Stimulated activated CD4-positive, alpha-beta T cell treated with anti-CD3 and anti-CD28 coated beads, Interleukin-15, amount 100 ng/mL, for 48 hours (primary cell): ENCODE data around the gene SNX2.

Experiments
- DNase-seq, 2 donors: peaks; one replicate each; pipeline ENCODE4 v3.0.0-alpha.2; 2020; ENCODE audit warnings: low read depth in 2 of 2

SNX2 gene

DNA sequence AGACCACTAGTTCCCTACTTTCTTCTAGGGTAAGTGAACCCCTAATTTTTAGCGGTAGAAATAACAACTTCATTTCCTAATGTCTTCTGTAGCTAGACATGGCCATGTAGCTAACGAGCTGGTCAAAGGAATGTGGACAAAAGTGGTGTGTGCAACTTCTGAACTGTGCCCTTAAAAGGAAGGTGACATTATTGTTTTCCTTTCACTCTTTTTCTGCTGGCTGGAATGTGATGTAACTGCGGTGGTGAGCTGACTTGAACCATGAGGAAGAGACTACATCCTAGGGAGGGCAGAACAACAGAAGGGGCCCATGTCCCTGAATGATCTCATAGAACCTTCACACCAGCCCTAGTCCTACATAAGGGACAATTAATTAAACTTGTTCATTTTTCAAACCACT, 1.3 kb upstream of the SNX2 start:
- no peak for DNase-seq

DNA sequence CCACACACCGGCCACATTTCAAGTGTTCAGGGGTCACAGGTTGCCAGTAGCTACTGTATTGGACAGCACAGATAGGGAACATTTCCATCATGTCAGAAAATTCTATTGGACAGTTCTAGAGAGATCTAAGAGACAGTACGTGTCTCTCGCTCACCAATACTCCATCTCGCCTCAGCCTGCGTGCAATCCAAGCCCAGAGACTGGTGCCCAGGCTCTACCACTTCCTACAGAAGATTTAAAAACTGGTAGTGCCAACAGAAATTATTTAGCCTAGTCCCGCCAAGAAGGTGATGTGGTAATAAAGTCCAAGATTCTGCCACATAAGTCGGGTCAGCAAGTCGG, 390 bp upstream of the SNX2 start:
- no peak for DNase-seq

DNA sequence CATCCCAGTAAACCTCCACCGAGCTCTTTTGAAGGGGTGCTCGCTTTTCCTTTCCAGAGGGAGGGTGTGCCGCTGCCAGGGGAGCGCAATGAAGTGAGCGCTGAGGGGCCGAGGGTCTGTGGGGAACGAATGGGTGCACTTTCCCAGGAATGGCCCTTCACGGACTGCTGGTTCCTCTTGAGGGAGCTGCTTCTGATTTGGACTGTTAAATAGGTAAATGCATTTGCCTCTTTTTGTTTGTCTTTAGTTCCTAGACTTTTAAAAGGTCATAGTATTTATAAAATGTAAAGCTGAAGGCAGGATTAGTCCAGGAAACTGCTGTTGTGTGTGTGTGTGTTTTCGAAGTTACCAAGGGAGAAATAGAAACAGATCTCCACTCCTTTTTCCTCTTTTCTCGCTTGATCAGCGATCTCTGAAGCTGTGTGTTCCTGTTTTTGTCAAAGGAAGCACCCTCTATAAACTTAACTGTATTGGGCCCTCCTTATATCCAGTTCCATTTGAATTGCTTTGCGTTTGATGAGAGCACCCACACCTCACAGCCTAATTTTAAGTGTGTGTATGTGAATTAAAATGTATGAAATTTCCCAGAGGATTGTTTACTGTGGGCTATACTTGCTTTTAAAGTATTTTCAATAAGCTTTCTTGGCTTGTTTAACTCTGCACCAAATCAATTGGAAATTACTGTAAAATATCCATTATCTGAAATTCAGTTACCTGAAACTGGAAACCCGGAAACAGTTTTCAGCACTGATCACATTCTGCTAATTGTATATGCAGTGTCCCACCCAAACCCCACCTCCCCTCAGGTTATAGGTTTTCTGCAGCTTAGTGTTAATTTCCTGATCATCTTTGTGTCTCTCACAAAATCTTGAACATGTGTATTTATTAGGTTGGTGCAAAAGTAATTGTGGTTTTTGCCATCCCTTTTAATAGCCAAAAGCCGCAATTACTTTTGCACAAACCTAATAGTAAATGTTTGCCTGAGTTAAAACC, 966 bp downstream of the SNX2 start:
- no peak for DNase-seq

DNA sequence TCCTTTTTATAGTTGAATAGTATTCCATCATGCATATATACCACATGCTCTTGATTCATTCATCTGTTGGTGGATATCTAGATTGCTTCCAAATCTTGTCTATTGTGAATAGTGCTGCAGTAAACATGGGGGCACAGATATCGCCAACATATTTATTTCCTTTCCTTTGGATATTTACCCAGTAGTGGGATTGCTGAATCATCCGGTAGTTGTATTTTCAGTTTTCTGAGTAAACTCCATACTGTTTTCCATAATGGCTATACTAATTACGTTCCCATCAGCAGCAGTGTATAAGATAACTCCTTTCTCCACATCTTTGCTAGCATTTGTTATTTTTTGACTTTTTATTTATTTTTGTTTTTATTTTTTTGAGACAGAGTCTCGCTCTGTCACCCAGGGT, 3.3 kb downstream of the SNX2 start:
- DNase-seq: no peak

DNA sequence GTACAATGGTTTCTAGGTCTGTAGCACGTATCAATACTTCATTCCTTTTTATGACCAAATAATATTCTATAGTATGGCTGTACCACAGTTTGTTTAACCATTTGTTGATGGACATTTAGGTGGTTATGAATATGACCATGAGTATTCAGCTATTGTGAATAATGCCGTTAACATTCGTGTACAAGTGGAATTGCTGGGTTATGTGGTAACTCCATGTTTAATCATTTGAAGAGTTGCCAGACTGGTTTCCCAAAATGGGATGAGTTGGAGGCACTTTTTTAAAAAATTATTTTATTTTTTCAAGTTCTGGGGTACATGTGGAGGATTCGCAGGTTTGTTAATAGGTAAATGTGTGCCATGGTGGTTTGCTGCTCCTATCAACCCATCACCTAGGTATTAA, 4.6 kb downstream of the SNX2 start:
- DNase-seq: no peak

DNA sequence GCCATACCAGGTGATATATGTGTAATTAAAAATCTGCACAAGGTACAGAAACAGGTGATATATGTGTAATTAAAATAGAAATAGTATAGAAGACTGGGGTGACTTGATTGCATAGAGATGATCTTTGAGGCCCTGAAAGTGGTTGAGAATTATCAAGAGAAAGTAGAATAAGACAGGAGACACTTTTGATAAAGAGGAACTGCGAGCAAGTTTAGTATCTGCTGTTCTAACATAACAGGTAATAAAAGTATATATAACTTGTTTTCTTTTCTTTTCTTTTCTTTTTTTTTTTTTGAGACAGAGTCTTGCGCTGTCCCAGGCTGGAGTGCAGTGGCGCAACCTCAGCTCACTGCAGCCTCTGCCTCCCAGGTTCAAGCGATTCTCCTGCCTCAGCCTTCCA, 5.4 kb downstream of the SNX2 start:
- DNase-seq: no peak

DNA sequence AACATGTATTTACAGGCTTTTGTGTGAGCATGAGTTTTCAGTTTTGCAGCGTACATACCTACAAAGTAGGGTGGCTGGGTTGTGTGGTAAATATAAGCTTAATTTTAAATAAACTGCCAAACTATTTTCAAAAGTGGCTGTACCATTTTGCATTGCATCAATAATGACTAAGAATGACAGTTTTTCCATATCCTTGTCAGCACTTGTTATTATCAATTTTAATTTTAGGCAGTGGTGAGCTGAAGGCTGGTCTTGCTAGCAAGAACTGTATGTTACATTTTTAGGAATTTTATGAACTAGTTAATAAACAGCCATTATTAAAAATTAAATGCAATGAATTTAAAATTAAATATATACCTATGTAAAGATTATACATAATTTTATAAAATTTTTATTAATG, 6.6 kb downstream of the SNX2 start:
- DNase-seq: no peak

DNA sequence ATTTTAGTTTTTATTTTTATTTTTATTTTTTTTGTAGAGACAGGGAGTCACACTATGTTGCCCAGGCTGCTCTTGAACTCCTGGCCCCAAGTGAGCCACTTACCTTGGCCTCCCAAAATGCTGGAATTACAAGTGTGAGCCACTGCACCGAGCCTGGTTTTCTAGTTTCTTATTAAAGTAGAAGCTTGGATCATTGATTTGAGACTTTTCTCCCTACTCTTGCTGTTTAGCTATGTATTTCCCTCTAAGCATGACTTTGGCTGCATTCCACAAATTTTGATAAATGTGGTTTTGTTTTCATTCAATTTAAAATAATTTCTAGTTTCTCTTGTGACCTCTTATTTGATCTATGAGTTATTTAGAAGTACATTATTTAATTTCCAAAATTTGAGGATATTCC, 10.4 kb downstream of the SNX2 start:
- DNase-seq: no peak

DNA sequence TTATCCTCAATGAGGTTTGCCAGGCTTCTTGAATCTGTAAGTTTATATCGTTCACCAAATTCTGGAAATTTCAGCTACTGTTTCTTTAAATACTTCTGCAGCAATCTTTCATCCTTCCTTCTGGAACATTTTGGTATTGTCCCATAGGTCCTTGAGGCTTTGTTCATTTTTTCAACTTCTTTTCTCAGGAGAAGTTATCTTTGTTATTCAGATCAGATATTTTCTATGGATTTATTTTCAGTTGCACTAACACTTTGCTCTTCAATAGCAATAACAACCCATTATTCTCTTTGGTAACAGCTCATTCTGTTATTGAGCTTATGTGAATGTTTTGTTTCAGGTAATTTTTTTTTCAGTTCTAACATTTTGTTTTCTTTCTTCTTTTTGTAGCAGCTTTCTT, 13.5 kb downstream of the SNX2 start:
- no peak for DNase-seq

DNA sequence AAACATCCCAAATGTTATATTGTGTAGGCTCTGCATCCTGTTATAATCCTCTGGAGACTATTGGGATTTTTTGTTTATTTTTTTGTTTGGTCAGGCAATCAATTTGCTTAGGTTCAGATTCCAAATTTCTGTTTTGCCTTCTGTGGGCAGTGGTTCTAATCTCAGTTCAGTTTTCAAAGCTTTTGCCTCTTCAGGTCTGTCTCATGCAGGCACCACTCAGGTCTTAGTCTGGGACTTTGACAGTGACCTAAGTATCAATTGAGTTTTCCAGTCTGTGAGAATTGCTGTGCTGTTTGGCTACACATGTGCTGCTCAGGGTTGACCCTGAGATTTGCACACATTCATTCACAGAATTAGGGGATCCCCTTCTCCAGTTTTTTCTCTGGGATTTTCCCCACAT, 14.1 kb downstream of the SNX2 start:
- DNase-seq: no peak

DNA sequence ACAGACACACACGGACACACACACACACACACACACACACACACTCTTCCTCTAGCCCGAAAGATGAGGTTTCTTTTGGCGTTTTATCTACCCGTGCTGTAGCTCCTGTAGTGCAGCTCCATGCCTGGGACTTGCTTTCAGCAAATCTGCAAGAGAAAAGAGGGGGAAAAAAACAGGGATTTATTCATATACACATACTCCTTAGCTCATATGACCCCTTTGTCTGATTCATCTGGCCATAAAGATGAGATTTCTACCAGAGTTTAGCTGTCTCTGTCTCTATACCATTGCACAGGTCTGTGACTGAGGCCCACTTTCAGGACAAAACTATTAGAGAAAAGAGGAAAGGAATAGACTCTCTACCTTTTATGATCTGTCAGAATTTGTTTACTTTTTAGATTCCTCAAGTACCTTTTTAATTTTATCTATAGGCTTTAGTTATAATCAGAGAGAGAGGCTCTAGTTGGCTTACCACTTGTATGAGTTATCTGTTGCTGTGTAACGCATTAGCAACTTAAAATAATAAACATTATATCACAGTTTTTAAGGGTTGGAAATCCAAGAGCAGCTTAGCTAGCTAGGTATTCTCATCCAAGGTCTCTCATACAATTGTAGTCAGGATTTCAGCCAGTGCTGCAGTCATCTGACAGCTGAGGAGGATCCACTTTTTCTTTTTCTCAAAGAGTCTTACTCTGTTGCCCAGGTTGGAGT, 14.7 kb downstream of the SNX2 start:
- DNase-seq: no peak

DNA sequence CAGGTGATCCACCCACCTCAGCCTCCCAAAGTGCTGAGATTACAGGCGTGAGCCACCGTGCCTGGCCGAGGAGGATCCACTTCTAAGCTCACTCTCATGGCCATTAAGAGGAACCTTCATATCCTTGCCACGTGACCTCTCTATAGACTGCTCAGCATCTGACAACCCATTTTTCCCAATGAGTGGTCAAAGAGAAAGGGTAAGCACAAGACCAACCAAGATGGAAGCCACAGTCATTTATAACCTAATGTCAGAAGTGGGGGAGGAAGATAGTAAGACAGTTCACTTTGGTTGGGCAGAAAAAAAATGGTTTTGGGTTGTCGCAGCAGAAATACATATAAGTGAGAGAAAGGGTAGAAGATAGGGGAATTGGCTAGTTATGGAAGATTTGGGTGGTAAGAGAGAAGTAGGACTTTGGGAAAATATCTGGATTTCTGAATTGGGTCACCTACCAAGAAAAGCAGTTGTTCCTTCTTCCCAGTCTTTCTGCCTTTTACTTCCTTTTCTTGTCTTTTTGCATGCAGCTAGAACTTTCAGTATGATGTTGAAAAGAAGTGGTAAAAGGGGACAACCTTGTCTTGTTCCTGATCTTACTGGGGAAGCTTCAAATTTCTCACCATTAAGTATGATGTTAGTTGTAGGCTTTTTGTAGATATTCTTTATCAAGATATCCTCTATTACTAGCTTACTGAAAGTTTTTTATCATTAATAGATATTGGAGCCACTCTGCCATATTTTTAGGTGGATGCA, 15.6 kb downstream of the SNX2 start:
- DNase-seq: no peak

DNA sequence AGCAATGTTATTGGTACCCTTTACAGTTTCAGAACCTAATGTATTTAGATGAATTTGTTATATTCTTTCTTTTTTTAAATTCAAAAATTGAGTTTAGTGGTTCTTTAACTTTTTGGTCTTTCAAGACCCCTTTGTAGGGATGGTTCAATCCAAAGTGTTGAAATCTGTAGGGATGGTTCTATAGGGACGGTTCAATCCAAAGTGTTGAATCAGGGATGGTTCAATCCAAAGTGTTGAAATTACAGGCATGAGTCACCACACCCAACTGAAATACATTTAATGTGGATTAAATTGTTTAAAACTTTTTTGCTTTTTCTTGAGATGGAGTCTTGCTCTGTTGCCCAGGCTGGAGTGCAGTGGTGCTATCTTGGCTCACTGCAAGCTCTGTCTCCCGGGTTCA, 30.6 kb downstream of the SNX2 start:
- DNase-seq: no peak

DNA sequence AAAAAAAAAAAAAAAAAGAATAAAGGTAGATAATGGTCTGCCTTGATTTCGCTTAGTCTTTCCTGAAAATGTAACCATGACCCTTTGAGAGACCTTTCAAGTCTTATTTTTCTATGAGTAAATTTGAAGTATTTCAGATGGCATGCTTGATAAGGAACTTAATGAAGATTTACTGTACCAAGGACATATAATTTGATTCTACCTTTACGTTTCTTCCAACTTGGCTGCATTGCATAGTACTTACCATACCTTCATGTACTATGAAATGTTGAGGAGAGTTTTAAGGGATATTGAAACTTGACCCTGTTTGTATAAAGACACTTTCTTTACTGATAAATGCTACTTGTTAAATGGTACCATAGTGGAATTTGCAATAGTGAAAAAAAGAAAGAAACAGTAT, 35.5 kb downstream of the SNX2 start:
- DNase-seq: no peak

DNA sequence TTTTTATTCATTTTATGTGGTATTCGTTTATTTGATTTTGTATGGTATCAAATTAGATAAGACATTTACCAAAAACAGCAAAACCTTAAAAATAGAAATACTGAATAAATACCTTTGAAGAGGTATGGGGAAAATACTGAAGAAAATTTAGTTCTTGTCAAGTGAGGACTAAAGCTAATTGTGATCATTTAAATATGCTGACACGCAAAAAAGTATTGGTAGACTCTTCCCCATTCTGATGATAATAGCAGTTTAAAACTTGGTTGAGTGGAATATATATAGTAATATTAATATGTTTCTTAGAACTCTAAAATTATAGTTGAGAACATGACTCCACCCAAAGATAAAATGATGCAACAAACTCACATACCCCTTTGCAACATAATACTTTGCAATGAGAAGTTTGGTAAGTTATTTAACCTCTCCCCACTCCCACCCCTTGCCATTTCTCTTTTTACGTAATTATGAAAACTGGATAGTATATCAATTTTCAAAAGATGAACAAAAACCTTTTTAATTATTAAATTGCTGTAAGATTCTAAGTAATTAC, 40.4 kb downstream of the SNX2 start:
- DNase-seq: no peak

DNA sequence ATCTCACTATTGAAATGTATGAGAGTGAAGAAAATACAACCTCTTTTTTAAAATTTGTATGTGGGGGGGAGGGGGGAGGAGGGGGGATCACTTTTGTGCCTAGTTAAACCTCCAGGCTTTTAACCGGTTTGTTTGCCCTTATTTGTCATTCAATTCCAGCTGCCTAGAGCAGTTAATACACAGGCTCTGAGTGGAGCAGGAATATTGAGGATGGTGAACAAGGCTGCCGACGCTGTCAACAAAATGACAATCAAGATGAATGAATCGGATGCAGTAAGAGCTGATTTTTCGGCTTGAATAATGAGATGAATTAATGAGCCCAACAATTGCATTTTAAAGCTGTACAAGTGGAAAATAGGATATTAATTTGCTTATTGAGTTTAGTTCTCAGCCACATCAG, 41.9 kb downstream of the SNX2 start:
- no peak for DNase-seq

DNA sequence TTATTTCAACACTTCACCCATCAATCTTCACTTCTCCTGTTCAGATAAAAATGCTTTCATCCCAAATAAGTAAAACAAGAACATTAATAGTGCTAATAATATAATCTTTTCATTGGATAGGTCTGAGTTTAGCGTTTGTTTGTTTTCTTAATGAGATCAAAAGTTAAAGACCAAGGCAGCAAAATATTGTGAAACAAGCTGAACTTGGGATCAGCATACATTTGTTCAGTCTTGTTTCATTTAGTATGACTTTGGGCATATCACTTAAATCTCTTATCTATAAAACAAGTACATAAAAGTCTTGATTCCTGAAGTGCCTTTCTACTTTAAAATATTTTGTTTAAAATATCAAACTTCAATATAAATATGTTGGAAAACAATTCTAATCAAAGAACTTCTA, 57.1 kb downstream of the SNX2 start:
- no peak for DNase-seq

DNA sequence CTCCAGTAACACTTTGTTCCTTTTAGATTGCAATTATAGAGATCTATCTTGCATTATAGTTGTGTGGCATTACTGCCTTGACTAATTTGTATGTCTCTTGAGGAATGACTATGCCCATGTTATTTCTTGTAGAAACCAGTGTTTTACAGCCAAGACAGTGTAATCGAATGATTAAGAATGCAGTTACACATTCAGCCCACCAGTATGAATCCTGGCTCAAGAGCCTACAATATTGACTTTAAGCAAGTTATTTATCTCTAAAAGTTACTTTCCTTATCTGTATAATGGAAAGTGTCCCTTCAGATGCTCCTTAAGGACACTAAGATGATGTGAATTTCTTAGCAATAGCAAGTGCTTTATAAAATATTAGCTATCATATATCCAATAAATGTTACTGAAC, 60.8 kb downstream of the SNX2 start:
- DNase-seq: no peak

DNA sequence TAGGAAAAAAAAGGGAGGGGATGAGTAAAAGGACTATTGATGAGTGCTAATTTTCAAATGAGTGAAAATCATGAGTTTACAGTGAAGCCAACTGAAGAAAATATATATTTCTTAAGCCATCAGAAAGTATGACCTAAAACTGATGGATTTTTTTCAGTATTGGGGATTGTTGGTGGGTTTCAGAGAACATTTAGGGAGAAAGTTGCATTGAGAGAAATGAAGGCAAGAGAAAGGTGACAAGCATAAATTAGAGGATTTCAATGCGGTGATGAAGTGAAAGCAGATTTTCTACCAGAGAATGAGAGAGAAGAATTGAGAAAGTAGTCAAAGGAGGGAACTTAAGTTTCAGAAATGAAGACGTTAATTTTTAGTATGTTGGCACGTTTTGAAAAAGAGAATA, 62.1 kb downstream of the SNX2 start:
- DNase-seq: no peak

DNA sequence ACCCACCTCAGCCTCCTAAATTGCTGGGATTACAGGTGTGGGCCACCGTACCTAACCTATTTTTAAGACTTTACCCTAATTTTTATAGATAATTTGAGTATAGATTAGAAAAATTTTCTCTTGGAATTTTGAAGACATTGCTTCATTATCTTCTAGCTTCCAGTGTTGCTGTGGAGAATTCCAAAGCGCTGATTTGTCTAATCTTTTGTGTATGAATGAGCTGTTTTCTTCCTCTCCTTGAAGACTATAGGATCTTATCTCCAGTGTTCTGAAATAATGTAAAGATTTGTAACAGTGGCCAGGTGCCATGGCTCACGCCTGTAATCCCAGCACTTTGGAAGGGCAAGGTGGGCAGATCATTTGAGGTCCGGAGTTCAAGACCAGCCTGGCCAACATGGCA, 64.9 kb downstream of the SNX2 start:
- DNase-seq: no peak

DNA sequence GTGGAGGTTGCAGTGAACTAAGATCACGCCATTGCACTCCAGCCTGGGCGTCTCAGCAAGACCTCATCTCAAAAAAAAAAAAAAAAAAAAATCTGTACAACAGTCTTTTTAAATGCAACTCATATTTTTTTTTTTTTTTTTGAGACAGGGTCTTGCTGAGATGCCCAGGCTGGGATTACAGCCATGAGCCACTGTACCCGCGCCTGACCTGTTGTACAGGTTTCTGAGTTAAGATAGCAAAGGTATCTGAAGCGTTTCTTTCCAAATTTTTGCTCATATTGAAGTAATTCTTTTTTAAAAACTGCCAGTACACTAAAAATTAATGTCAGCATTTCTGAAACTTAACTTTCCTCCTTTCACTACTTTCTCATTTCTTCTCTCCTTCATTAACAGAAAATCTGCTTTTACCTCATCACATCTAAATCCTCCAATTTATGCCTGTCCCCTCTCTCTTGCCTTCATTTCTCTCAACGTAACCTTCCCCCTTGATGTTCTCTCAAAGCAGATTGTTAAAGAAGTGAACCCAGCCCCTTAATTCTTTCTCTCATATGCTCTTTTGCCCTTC, 67.2 kb downstream of the SNX2 start:
- DNase-seq: no peak
